ENCODE data around the gene CNRIP1.

DNA sequence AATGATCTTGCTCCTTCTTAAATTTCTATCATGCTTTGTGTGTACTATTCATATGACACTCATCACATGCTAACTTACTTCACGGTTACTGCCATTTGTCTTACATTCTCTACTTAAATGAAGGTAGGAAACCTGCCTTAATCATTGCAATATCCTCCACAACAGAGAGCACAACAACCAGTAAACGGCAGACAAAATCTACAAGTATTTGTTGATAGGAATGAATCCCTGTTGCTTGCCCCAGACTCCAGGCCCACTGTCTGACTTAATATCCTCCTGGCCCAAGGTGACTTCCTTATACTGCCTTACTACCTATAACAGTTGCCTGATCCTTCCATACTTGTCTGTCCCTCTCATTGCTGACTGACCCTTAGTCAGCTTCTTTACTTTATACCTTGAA, 70.9 kb downstream of the CNRIP1 start:
- TF ChIP-seq, protein P1, sequence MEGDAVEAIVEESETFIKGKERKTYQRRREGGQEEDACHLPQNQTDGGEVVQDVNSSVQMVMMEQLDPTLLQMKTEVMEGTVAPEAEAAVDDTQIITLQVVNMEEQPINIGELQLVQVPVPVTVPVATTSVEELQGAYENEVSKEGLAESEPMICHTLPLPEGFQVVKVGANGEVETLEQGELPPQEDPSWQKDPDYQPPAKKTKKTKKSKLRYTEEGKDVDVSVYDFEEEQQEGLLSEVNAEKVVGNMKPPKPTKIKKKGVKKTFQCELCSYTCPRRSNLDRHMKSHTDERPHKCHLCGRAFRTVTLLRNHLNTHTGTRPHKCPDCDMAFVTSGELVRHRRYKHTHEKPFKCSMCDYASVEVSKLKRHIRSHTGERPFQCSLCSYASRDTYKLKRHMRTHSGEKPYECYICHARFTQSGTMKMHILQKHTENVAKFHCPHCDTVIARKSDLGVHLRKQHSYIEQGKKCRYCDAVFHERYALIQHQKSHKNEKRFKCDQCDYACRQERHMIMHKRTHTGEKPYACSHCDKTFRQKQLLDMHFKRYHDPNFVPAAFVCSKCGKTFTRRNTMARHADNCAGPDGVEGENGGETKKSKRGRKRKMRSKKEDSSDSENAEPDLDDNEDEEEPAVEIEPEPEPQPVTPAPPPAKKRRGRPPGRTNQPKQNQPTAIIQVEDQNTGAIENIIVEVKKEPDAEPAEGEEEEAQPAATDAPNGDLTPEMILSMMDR (IDR thresholded peaks at IDR 0.05): no peak
- TF ChIP-seq, protein P2, sequence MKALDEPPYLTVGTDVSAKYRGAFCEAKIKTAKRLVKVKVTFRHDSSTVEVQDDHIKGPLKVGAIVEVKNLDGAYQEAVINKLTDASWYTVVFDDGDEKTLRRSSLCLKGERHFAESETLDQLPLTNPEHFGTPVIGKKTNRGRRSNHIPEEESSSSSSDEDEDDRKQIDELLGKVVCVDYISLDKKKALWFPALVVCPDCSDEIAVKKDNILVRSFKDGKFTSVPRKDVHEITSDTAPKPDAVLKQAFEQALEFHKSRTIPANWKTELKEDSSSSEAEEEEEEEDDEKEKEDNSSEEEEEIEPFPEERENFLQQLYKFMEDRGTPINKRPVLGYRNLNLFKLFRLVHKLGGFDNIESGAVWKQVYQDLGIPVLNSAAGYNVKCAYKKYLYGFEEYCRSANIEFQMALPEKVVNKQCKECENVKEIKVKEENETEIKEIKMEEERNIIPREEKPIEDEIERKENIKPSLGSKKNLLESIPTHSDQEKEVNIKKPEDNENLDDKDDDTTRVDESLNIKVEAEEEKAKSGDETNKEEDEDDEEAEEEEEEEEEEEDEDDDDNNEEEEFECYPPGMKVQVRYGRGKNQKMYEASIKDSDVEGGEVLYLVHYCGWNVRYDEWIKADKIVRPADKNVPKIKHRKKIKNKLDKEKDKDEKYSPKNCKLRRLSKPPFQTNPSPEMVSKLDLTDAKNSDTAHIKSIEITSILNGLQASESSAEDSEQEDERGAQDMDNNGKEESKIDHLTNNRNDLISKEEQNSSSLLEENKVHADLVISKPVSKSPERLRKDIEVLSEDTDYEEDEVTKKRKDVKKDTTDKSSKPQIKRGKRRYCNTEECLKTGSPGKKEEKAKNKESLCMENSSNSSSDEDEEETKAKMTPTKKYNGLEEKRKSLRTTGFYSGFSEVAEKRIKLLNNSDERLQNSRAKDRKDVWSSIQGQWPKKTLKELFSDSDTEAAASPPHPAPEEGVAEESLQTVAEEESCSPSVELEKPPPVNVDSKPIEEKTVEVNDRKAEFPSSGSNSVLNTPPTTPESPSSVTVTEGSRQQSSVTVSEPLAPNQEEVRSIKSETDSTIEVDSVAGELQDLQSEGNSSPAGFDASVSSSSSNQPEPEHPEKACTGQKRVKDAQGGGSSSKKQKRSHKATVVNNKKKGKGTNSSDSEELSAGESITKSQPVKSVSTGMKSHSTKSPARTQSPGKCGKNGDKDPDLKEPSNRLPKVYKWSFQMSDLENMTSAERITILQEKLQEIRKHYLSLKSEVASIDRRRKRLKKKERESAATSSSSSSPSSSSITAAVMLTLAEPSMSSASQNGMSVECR (CRISPR knock-in tag; IDR thresholded peaks at IDR 0.05; ENCODE audit: borderline replicate concordance): no peak
- TF ChIP-seq, protein P3, sequence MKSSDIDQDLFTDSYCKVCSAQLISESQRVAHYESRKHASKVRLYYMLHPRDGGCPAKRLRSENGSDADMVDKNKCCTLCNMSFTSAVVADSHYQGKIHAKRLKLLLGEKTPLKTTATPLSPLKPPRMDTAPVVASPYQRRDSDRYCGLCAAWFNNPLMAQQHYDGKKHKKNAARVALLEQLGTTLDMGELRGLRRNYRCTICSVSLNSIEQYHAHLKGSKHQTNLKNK (CRISPR knock-in tag; IDR thresholded peaks at IDR 0.05): no peak
